Jurkat, Clone E6-1 (cell line): Measurements from ENCODE around the gene UTP11.

Experiments
- DNase-seq: peaks from one replicate; pipeline ENCODE4 v3.0.0-alpha.2; 2011; ENCODE audit warnings: low read depth, low spot score
- H3K4me3 ChIP-seq: 2 replicates; pipeline ENCODE4 v1.5.1; 2011; ENCODE audit warnings: mild to moderate bottlenecking, low read length, control low read depth, moderate library complexity

UTP11 gene

GRCh38 chr1:38043036-38043747, 30.7 kb downstream of the UTP11 start:
- DNase-seq, result no peak

GRCh38 chr1:38044221-38045215, 32.0 kb downstream of the UTP11 start:
- DNase-seq, result no peak
- no peak overlapping the region for H3K4me3 ChIP-seq

More at GRCh38 chr1:38043036-38043747, 30.7 kb downstream of the UTP11 start:
- H3K4me3 ChIP-seq, result no peak overlapping the region

- no peak for DNase-seq
- no peak overlapping the region for H3K4me3 ChIP-seq
Measured at GRCh38 chr1:38045401-38046332, 33.1 kb downstream of the UTP11 start.

- no peak for DNase-seq
- peak within 1 kb of the TSS; percentile 29 for H3K4me3 ChIP-seq
Measured at GRCh38 chr1:38046333-38046883, 33.9 kb downstream of the UTP11 start, which contains the start of gene POU3F1. TSS of gene POU3F1 (minus strand) at chr1:38046793. CDS start at chr1:38046743, 50 bp downstream.

GRCh38 chr1:38046884-38047602, 34.5 kb downstream of the UTP11 start:
- peak overlapping the region; percentile 29 for H3K4me3 ChIP-seq
- peak; percentile 39 for DNase-seq

GRCh38 chr1:38047603-38048141, 35.1 kb downstream of the UTP11 start:
- no peak for DNase-seq
- H3K4me3 ChIP-seq, result no peak overlapping the region

- H3K4me3 ChIP-seq, result no peak overlapping the region
- no peak for DNase-seq
Measured at GRCh38 chr1:38050397-38051078, 38.0 kb downstream of the UTP11 start.

GRCh38 chr1:38051079-38051543, 38.6 kb downstream of the UTP11 start:
- DNase-seq, result no peak

GRCh38 chr1:38052750-38053415, 40.3 kb downstream of the UTP11 start:
- no peak overlapping the region for H3K4me3 ChIP-seq
- no peak for DNase-seq

More at GRCh38 chr1:38051079-38051543, 38.6 kb downstream of the UTP11 start:
- H3K4me3 ChIP-seq, result no peak overlapping the region

GRCh38 chr1:38053416-38054091, 41.0 kb downstream of the UTP11 start:
- no peak for DNase-seq

GRCh38 chr1:38055398-38055797, 42.9 kb downstream of the UTP11 start:
- no peak for DNase-seq

More at GRCh38 chr1:38053416-38054091, 41.0 kb downstream of the UTP11 start:
- H3K4me3 ChIP-seq, result no peak overlapping the region

GRCh38 chr1:38055965-38056364, 43.4 kb downstream of the UTP11 start:
- DNase-seq, result no peak
- H3K4me3 ChIP-seq, result no peak overlapping the region

More at GRCh38 chr1:38055398-38055797, 42.9 kb downstream of the UTP11 start:
- no peak overlapping the region for H3K4me3 ChIP-seq

- DNase-seq, result no peak
- no peak overlapping the region for H3K4me3 ChIP-seq
Measured at GRCh38 chr1:38059635-38060250, 47.2 kb downstream of the UTP11 start.

- DNase-seq, result no peak
- no peak overlapping the region for H3K4me3 ChIP-seq
Measured at GRCh38 chr1:38060498-38060897, 48.0 kb downstream of the UTP11 start.

- H3K4me3 ChIP-seq, result no peak overlapping the region
Measured at GRCh38 chr1:38061290-38061689, 48.8 kb downstream of the UTP11 start.

More at GRCh38 chr1:38061290-38061689, 48.8 kb downstream of the UTP11 start:
- no peak for DNase-seq
